Caco-2 (cell line): ENCODE data around the gene SHFL. TPM values are rescaled to one million over a fixed set of nuclear protein-coding genes. Genes with fewer than 3 reads are reported as not detected.

Experiments used
- BruUV-seq: library from RNA; stranded (reverse); fragments of 400-500 nt; replicated peaks from 2 replicates; lab custom pipeline; 2021; lab: Mats Ljungman, UMichigan
- CTCF ChIA-PET: fragments of 300-600 bp; sonication (Branson Sonifier 250); formaldehyde crosslinking; loops from one replicate; lab custom pipeline; 2022; ENCODE audit warnings: antibody characterized with exemption; lab: Charles Lee
- POLR2A ChIA-PET: fragments of 300-600 bp; sonication (Branson Sonifier 250); formaldehyde crosslinking; loops from one replicate; lab custom pipeline; 2022; ENCODE audit warnings: antibody characterized with exemption; lab: Charles Lee
- DNase-seq, 2 experiments: peaks; one replicate each; pipeline versions ENCODE4 v3.0.0 to v3.0.0-alpha.2; 2020 to 2022
- H3K27me3 ChIP-seq: replicated peaks from 2 replicates; pipeline ENCODE4 v1.6.0; 2011; ENCODE audit warnings: low read length; ENCODE audit not compliant: control insufficient read depth, insufficient read depth
- H3K36me3 ChIP-seq: 2 replicates; pipeline ENCODE4 v1.5.1; 2011; ENCODE audit warnings: low read length; ENCODE audit not compliant: control insufficient read depth, insufficient read depth
- H3K4me1 ChIP-seq: fragments of 250-450 bp; sonication (Bioruptor Pico); 2 replicates; pipeline ENCODE4 v1.5.1; 2020; ENCODE audit warnings: mild to moderate bottlenecking
- H3K4me3 ChIP-seq: 2 replicates; pipeline ENCODE4 v1.5.1; 2011; ENCODE audit warnings: low read depth, mild to moderate bottlenecking, control low read depth, low read length
- H3K9me3 ChIP-seq: fragments of 250-450 bp; sonication (Bioruptor Pico); 2 replicates; pipeline ENCODE4 v1.5.1; 2020; ENCODE audit warnings: mild to moderate bottlenecking, moderate library complexity
- H3K27ac Mint-ChIP-seq: one replicate; pipeline ENCODE4 v1.8.0; 2022; ENCODE audit warnings: mixed read lengths; ENCODE audit not compliant: unreplicated experiment
- H3K27me3 Mint-ChIP-seq: one replicate; pipeline ENCODE4 v1.8.0; 2022; ENCODE audit warnings: mixed read lengths; ENCODE audit not compliant: insufficient read depth, unreplicated experiment
- H3K36me3 Mint-ChIP-seq: one replicate; pipeline ENCODE4 v1.8.0; 2022; ENCODE audit warnings: mild to moderate bottlenecking, mixed read lengths; ENCODE audit not compliant: insufficient read depth, unreplicated experiment
- H3K4me1 Mint-ChIP-seq: one replicate; pipeline ENCODE4 v1.8.0; 2022; ENCODE audit warnings: low read depth, mixed read lengths; ENCODE audit not compliant: unreplicated experiment
- H3K4me3 Mint-ChIP-seq: one replicate; pipeline ENCODE4 v1.8.0; 2022; ENCODE audit warnings: mild to moderate bottlenecking, moderate library complexity, mixed read lengths; ENCODE audit not compliant: unreplicated experiment
- H3K9me3 Mint-ChIP-seq: one replicate; pipeline ENCODE4 v1.8.0; 2022; ENCODE audit warnings: mixed read lengths; ENCODE audit not compliant: unreplicated experiment
- CTCF ChIP-seq, 2 experiments: fragments of 200-600 bp in 1 of 2; IDR thresholded peaks; 1 replicate in 1 of 2; 2 replicates in 1 of 2; pipeline versions ENCODE4 v1.5.1 to v1.8.0; 2011 to 2022; ENCODE audit warnings: antibody characterized with exemption in 1 of 2, control low read depth in 1 of 2, inconsistent platforms in 1 of 2, low read depth in 1 of 2, low read length in 1 of 2, mild to moderate bottlenecking in 1 of 2, moderate library complexity in 1 of 2; ENCODE audit not compliant: insufficient read depth in 1 of 2, severe bottlenecking in 1 of 2, unreplicated experiment in 1 of 2
- intact Hi-C: fragments of 100-400 bp; cut with micrococcal nuclease; formaldehyde crosslinking; loops from one replicate; pipeline ENCODE4 v1.10.0; 2022; ENCODE audit not compliant: unreplicated experiment
- total RNA-seq: library from RNA; stranded (reverse); gene quantifications from 2 replicates; pipeline ENCODE4 v1.2.3, GENCODE V29; 2022

Gene SHFL
- total RNA-seq, 1 experiment from 2014 or later: 6.2 TPM

GRCh38 chr19:10091895-10092641 is 6.0 kb downstream of the SHFL start:
- no peaks in the 10 kb centered on the region for H3K9me3 ChIP-seq
- H3K4me3 ChIP-seq: no peak overlapping the region
- Mint-ChIP-seq H3K4me1 (no peaks in the 10 kb centered on the region), H3K36me3 (peaks cover 24% of the 10 kb centered on the region), H3K9me3 (no peaks in the 10 kb centered on the region), H3K4me3 (no peak overlapping the region), H3K27ac (no peak overlapping the region), H3K27me3 (no peaks in the 10 kb centered on the region)
- intact Hi-C loops: no loop called here
- ChIA-PET CTCF (no interaction called here), POLR2A (no interaction called here)
- no peak for TF ChIP-seq CTCF (IDR thresholded peaks at IDR 0.05; ENCODE audit: insufficient read depth in 1 of 2, low read depth in 1 of 2, low read length in 1 of 2, severe bottlenecking in 1 of 2, unreplicated experiment in 1 of 2)
- no TSS peak for BruUV-seq
- DNase-seq: no peak
- no peaks in the 10 kb centered on the region for H3K4me1 ChIP-seq
- H3K36me3 ChIP-seq: no peaks in the 10 kb centered on the region
- H3K27me3 ChIP-seq: no peaks in the 10 kb centered on the region

GRCh38 chr19:10092648-10093294 is 6.7 kb downstream of the SHFL start:
- Histone ChIP-seq H3K27me3 (no peaks in the 10 kb centered on the region), H3K4me1 (no peaks in the 10 kb centered on the region), H3K9me3 (no peaks in the 10 kb centered on the region), H3K4me3 (no peak overlapping the region), H3K36me3 (no peaks in the 10 kb centered on the region)
- intact Hi-C loops: no loop called here
- Mint-ChIP-seq H3K36me3 (peaks cover 24% of the 10 kb centered on the region), H3K4me3 (no peak overlapping the region), H3K4me1 (no peaks in the 10 kb centered on the region), H3K9me3 (no peaks in the 10 kb centered on the region), H3K27ac (no peak overlapping the region), H3K27me3 (no peaks in the 10 kb centered on the region)
- POLR2A ChIA-PET: interaction anchor here (0.7 kb wide), 1 partner anchor 181 kb away, joined by 3 read pairs; no protein-coding TSS in a partner anchor
- no peak for DNase-seq
- CTCF ChIA-PET: no interaction called here
- TF ChIP-seq CTCF (IDR thresholded peaks at IDR 0.05; ENCODE audit: insufficient read depth in 1 of 2, low read depth in 1 of 2, low read length in 1 of 2, severe bottlenecking in 1 of 2, unreplicated experiment in 1 of 2): no peak
- BruUV-seq: no TSS peak

- Histone ChIP-seq H3K9me3 (no peaks in the 10 kb centered on the region), H3K4me1 (no peaks in the 10 kb centered on the region), H3K36me3 (no peaks in the 10 kb centered on the region), H3K27me3 (no peaks in the 10 kb centered on the region), H3K4me3 (no peak overlapping the region)
- Mint-ChIP-seq H3K4me1 (no peaks in the 10 kb centered on the region), H3K4me3 (no peak overlapping the region), H3K27ac (no peak overlapping the region), H3K9me3 (no peaks in the 10 kb centered on the region), H3K36me3 (peaks cover 24% of the 10 kb centered on the region), H3K27me3 (no peaks in the 10 kb centered on the region)
- TF ChIP-seq CTCF (IDR thresholded peaks at IDR 0.05; ENCODE audit: insufficient read depth in 1 of 2, low read depth in 1 of 2, low read length in 1 of 2, severe bottlenecking in 1 of 2, unreplicated experiment in 1 of 2): no peak
- BruUV-seq: no TSS peak
- POLR2A ChIA-PET: interaction anchor here (0.7 kb wide), 1 partner anchor 180 kb away, joined by 3 read pairs; no protein-coding TSS in a partner anchor
- intact Hi-C loops: no loop called here
- no peak for DNase-seq
- CTCF ChIA-PET: no interaction called here
These were observed 7.4 kb downstream of the SHFL start for GRCh38 chr19:10093295-10094186.
